NCI-H2081 treated with DMSO at 0.1 percent for 48 hours (cell line): ENCODE measurements around the gene ZACN.
A peak's percentile ranks its signal among the peaks of the same experiment; 100 is the strongest.
"Not testable (repeated sequence)": the region's sequence is repeated elsewhere in the genome, so short reads cannot be mapped to it uniquely, and the experiment has no call there.

Experiments used
- DNase-seq: peaks from one replicate; lab custom pipeline; 2025; lab: John Stamatoyannopoulos, UW

The ZACN gene

GRCh38 chr17:76078860-76079534, at the start of gene ZACN:
Gene ZACN, plus strand, starts transcription at chr17:76079182. Its CDS starts 83 bp downstream, at chr17:76079265.
- no peak for DNase-seq

GRCh38 chr17:76032073-76032779, 46.8 kb upstream of the ZACN start:
- peak; percentile 46 for DNase-seq

GRCh38 chr17:76032780-76033108, 46.2 kb upstream of the ZACN start:
- DNase-seq: no peak

- DNase-seq: no peak
Measured at GRCh38 chr17:76033139-76033538, 45.8 kb upstream of the ZACN start.

- DNase-seq: no peak
Measured at GRCh38 chr17:76034428-76035350, 44.3 kb upstream of the ZACN start.

- DNase-seq: no peak
Measured at GRCh38 chr17:76036497-76037261, 42.3 kb upstream of the ZACN start.

GRCh38 chr17:76038050-76038449, 40.9 kb upstream of the ZACN start:
- no peak for DNase-seq

- no peak for DNase-seq
Measured at GRCh38 chr17:76039121-76039520, 39.9 kb upstream of the ZACN start.

GRCh38 chr17:76040376-76040775, 38.6 kb upstream of the ZACN start:
- no peak for DNase-seq

GRCh38 chr17:76042868-76043267, 36.1 kb upstream of the ZACN start:
- DNase-seq: not testable (repeated sequence)

- not testable (repeated sequence) for DNase-seq
Measured at GRCh38 chr17:76044475-76045007, 34.4 kb upstream of the ZACN start.

GRCh38 chr17:76046064-76046463, 32.9 kb upstream of the ZACN start:
- DNase-seq: no peak

- DNase-seq: no peak
Measured at GRCh38 chr17:76048025-76048605, 30.9 kb upstream of the ZACN start.

GRCh38 chr17:76048711-76049110, 30.3 kb upstream of the ZACN start:
- DNase-seq: no peak

GRCh38 chr17:76049239-76049638, 29.7 kb upstream of the ZACN start:
- no peak for DNase-seq

- DNase-seq: no peak
Measured at GRCh38 chr17:76049836-76050537, 29.0 kb upstream of the ZACN start.

- no peak for DNase-seq
Measured at GRCh38 chr17:76050538-76051467, 28.2 kb upstream of the ZACN start.

- DNase-seq: no peak
Measured at GRCh38 chr17:76051561-76051960, 27.4 kb upstream of the ZACN start.
